ENCODE measurements around the gene LMCD1. TPM values are rescaled to one million over a fixed set of nuclear protein-coding genes. Genes with fewer than 3 reads are reported as not detected.

The LMCD1 gene
- total and polyA plus RNA-seq, 8 donors = 67.0 to 86.4 (median 79.6) TPM

GRCh38 chr3:8523041-8523440 is 21.4 kb downstream of the LMCD1 start:
- intact Hi-C loops (cut with DNase I) = no loop called here
- no peaks in the 10 kb centered on the region for H3K9me3 ChIP-seq
- DNase-seq (no peak), ATAC-seq (no peak)
- no peaks in the 10 kb centered on the region for H3K27me3 ChIP-seq
- no peak overlapping the region for H3K4me3 ChIP-seq
- peak overlapping the region in 1 of 2 donors; percentile 33 for H3K27ac ChIP-seq
- TF ChIP-seq, protein P1, sequence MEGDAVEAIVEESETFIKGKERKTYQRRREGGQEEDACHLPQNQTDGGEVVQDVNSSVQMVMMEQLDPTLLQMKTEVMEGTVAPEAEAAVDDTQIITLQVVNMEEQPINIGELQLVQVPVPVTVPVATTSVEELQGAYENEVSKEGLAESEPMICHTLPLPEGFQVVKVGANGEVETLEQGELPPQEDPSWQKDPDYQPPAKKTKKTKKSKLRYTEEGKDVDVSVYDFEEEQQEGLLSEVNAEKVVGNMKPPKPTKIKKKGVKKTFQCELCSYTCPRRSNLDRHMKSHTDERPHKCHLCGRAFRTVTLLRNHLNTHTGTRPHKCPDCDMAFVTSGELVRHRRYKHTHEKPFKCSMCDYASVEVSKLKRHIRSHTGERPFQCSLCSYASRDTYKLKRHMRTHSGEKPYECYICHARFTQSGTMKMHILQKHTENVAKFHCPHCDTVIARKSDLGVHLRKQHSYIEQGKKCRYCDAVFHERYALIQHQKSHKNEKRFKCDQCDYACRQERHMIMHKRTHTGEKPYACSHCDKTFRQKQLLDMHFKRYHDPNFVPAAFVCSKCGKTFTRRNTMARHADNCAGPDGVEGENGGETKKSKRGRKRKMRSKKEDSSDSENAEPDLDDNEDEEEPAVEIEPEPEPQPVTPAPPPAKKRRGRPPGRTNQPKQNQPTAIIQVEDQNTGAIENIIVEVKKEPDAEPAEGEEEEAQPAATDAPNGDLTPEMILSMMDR (IDR thresholded peaks at IDR 0.05) = no peak
- H3K4me1 ChIP-seq = peaks cover 11 to 24% of the 10 kb centered on the region in 2 donors
- H3K36me3 ChIP-seq = no peaks in the 10 kb centered on the region

DNA sequence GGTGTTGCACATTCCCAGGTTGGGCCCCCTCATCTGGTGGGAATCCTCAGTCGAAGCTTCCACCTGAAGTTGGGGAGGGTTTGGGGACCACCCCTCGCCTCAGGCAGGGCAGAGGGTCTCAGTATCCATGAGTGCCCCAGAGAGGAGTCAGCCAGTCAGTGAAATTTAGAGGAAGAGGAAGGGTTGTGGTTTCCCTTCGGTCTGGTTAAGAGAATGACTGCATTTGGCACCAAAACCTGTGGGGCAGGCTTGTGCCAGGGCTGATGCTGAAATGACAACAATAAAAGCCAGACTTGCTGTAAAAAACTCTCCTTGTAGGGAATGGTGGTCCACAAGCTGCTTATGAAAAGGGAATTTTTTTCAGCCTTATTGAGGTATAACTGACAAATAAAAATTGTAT is 22.6 kb downstream of the LMCD1 start:
- no peak overlapping the region for H3K4me3 ChIP-seq
- no peaks in the 10 kb centered on the region for H3K36me3 ChIP-seq
- ATAC-seq (no peak), DNase-seq (no peak)
- H3K27me3 ChIP-seq = no peaks in the 10 kb centered on the region
- peaks cover 10 to 27% of the 10 kb centered on the region in 2 donors for H3K4me1 ChIP-seq
- intact Hi-C loops (cut with DNase I) = no loop called here
- H3K27ac ChIP-seq = peak overlapping the region; percentile 17 to 33
- no peaks in the 10 kb centered on the region for H3K9me3 ChIP-seq
- TF ChIP-seq, protein P1 (IDR thresholded peaks at IDR 0.05) = no peak

GRCh38 chr3:8524656-8525399 is 23.2 kb downstream of the LMCD1 start:
- DNase-seq = no peak
- Histone ChIP-seq H3K4me3 (no peak overlapping the region), H3K27me3 (no peaks in the 10 kb centered on the region), H3K4me1 (peaks cover 15 to 32% of the 10 kb centered on the region in 2 donors), H3K27ac (no peak overlapping the region), H3K36me3 (no peaks in the 10 kb centered on the region), H3K9me3 (no peaks in the 10 kb centered on the region)
- TF ChIP-seq, protein P1 (IDR thresholded peaks at IDR 0.05) = no peak
- no peak for ATAC-seq
- intact Hi-C loops (cut with DNase I) = no loop called here

- TF ChIP-seq, protein P1 (IDR thresholded peaks at IDR 0.05) = no peak
- DNase-seq (no peak), ATAC-seq (no peak)
- H3K27ac ChIP-seq = peak overlapping the region in 1 of 2 donors; percentile 24
- no peak overlapping the region for H3K4me3 ChIP-seq
- H3K36me3 ChIP-seq = no peaks in the 10 kb centered on the region
- H3K9me3 ChIP-seq = no peaks in the 10 kb centered on the region
- H3K4me1 ChIP-seq = peaks cover 22 to 36% of the 10 kb centered on the region in 2 donors
- intact Hi-C loops (cut with DNase I) = no loop called here
- H3K27me3 ChIP-seq = no peaks in the 10 kb centered on the region
Observed at GRCh38 chr3:8525893-8526292, 24.3 kb downstream of the LMCD1 start.

GRCh38 chr3:8529181-8529637 is 27.6 kb downstream of the LMCD1 start:
- H3K4me3 ChIP-seq = no peak overlapping the region
- H3K9me3 ChIP-seq = no peaks in the 10 kb centered on the region
- DNase-seq (peak in 2 of 4 donors; percentile 62 to 79), ATAC-seq (peak; percentile 39)
- no peaks in the 10 kb centered on the region for H3K27me3 ChIP-seq
- no peaks in the 10 kb centered on the region for H3K36me3 ChIP-seq
- peak overlapping the region; percentile 28 to 51 for H3K27ac ChIP-seq
- intact Hi-C loops (cut with DNase I) = no loop called here
- TF ChIP-seq, protein P1 (IDR thresholded peaks at IDR 0.05) = no peak
- H3K4me1 ChIP-seq = peaks cover 13 to 37% of the 10 kb centered on the region in 2 donors
